ENCODE results near the gene ACOXL.

The ACOXL gene

DNA sequence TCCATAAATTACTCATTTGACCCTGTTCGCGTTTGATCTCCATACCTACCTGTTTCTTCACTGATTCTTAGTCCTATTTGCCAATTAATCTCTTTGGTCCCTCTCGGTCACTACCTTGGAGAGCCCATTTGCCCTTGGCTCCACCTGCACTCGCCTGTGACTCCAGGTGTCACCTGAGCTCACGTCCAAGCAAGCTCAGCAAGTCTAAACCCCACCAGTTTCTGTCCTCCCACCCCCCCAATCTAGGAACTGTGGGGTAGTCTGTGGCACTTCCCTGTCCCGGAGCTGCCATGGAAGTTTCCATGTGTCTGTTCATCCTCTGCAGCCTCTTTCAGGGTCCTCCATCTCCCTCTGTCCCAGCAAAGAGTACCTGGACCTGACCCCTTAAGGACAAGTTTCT lies 320.2 kb downstream of the ACOXL start:
- TF ChIP-seq, protein P1, sequence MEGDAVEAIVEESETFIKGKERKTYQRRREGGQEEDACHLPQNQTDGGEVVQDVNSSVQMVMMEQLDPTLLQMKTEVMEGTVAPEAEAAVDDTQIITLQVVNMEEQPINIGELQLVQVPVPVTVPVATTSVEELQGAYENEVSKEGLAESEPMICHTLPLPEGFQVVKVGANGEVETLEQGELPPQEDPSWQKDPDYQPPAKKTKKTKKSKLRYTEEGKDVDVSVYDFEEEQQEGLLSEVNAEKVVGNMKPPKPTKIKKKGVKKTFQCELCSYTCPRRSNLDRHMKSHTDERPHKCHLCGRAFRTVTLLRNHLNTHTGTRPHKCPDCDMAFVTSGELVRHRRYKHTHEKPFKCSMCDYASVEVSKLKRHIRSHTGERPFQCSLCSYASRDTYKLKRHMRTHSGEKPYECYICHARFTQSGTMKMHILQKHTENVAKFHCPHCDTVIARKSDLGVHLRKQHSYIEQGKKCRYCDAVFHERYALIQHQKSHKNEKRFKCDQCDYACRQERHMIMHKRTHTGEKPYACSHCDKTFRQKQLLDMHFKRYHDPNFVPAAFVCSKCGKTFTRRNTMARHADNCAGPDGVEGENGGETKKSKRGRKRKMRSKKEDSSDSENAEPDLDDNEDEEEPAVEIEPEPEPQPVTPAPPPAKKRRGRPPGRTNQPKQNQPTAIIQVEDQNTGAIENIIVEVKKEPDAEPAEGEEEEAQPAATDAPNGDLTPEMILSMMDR (conservative IDR thresholded peaks at IDR 0.05; ENCODE audit: low read depth): no peak
- DNase-seq (ENCODE audit: low spot score): no peak
- no peak overlapping the region for H3K27ac ChIP-seq
- ChIA-PET CTCF (no interaction called here), POLR2A (ENCODE audit: low non-redundant PET) (no interaction called here)

DNA sequence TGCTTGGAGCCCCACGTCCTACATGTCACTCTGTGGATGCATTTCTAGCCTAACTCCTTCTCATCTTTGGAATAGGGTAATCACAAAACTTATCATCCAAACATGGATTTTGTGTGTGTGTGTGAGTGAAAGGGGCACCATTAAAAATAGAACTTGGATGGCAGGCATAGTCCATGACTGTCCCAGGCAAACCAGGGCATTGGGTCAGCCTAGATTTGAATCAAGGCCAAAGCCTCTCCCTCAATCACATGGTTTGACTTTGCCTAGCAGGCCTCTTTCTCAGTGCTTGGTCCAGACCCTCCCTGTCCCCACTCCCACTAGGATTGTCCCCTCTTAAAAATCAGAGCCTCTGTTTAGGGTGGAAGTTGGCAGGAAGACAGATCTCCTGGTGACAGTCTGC lies 320.9 kb downstream of the ACOXL start:
- POLR2A ChIA-PET (ENCODE audit: low non-redundant PET): no interaction called here
- TF ChIP-seq, protein P1 (conservative IDR thresholded peaks at IDR 0.05; ENCODE audit: low read depth): no peak
- DNase-seq (ENCODE audit: low spot score): no peak
- no peak overlapping the region for H3K27ac ChIP-seq
- CTCF ChIA-PET: no interaction called here

DNA sequence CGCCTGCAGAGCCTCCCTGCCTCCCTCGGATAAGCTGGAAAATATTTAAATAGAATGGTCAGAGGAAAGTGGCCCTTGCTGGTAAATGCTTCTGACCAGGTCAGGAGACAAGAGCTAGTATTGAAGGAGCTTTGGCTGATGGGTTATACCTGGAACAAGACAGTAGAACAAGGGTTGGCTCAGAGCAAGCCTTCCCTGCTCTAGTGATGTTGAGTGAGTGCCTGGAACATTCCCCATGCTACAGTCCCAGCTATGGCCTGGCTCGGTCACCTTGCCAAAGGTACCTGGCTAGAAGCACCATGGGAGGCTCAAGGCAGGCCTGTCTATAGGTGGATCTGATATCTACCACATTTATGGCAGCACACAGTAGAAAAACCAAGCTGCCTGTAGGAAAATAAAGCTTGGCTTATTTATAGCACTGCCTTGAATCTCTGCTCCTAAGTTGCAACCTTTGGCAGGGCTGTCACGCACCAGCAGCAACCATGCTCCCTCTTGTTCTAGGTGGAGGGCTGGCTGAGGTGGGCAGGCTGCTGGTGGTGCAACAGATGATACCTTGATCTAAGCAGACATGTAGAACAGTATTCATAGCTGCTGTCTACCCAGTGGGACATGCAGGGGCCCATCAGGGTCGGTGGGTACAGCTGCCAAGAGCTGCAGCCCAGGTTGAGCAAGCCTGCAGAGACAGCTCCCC lies 321.6 kb downstream of the ACOXL start:
- TF ChIP-seq, protein P1 (conservative IDR thresholded peaks at IDR 0.05; ENCODE audit: low read depth): no peak
- POLR2A ChIA-PET (ENCODE audit: low non-redundant PET): no interaction called here
- no peak for DNase-seq (ENCODE audit: low spot score)
- CTCF ChIA-PET: no interaction called here
- no peak overlapping the region for H3K27ac ChIP-seq

DNA sequence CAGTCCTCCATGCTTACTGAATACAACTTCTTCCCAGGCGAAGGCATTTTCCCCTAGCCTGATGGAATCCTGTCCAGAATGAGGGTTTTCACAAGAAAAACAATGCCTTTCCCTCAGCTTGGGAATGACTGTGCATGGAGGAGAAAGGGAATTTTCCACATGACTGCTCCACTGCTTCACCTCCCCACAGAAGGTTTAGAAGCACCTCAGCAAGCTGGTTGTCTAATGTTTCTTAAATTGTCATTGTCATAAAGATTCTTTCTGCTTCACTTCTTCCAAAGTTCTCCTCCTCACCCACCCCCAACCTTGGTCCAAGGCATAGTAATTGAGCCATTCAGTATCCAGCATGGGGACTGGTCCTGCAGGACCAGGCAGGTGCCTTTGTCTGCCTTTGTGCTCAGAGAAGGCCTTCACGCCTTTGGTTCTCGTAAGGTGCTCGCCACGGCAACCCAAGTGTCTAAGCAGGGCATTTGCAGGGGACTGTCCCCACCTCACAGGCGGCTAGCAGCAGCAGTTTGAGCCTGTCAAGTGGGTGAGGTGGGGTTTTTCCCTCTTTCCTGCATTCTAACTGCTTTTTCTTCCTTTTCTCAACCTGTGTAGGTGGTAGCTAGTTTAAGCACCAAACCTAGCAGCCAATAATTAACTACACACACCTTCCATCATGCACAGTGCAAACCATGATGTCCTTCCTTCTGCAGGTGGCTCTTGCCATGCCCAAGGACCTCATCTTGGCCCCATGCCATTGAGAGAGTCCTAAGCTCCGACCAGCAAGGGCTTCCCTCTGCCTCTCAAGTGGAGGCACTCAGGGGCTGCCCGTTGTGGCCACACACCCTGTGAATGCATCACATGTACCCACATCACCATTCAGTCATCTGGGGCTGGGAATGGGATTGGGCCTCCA lies 322.7 kb downstream of the ACOXL start:
- DNase-seq (ENCODE audit: low spot score): no peak
- ChIA-PET CTCF (no interaction called here), POLR2A (ENCODE audit: low non-redundant PET) (no interaction called here)
- TF ChIP-seq, protein P1 (conservative IDR thresholded peaks at IDR 0.05; ENCODE audit: low read depth): no peak
- H3K27ac ChIP-seq: no peak overlapping the region

DNA sequence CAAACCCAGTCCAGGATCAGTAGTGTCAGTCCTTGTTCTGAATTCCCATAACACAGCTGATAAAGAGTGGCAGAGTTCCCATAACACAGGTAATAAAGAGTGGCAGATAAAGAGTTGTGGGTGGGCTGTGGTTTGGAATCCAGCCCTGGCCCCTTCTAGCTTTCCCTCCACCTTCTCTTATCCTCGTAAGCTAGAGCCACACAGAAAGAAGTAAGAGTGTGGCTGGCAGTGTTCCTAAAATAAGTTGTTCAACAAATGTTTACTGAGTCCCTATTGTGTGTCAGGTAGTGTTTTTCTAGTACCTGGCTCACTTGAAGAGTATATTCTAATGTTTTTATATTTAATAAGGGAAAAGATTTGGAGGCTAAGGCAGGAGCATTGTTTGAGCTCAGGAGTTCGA lies 323.4 kb downstream of the ACOXL start:
- DNase-seq (ENCODE audit: low spot score): no peak
- CTCF ChIA-PET: interaction anchor here (0.6 kb wide), 1 partner anchor 11 kb away, joined by 3 read pairs; no protein-coding TSS in a partner anchor
- POLR2A ChIA-PET (ENCODE audit: low non-redundant PET): no interaction called here
- H3K27ac ChIP-seq: no peak overlapping the region
- TF ChIP-seq, protein P1 (conservative IDR thresholded peaks at IDR 0.05; ENCODE audit: low read depth): no peak

DNA sequence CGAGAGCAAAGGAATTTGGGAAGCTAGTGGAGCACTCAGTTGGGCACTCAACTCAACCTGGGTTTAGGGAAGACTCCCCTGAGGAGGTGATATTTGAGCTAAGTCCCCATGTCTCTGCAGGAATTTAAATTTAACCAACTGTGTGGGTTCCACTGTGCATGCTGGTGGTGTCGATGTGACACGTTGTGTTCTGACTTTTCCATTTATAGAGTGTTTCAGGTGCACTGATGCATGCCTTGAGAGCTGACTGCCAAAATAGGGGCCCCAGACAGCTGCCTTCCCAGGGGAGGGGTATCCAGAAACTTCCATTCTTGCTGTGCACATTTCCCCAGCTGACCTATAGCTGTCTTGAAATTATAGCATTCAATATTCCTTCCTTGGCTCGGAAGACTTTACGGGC lies 324.7 kb downstream of the ACOXL start:
- TF ChIP-seq, protein P1 (conservative IDR thresholded peaks at IDR 0.05; ENCODE audit: low read depth): no peak
- no peak overlapping the region for H3K27ac ChIP-seq
- no peak for DNase-seq (ENCODE audit: low spot score)
- ChIA-PET POLR2A (ENCODE audit: low non-redundant PET) (no interaction called here), CTCF (interaction anchor here (0.6 kb wide), 1 partner anchor 271 kb away, joined by 3 read pairs; no protein-coding TSS in a partner anchor)

Measured in RWPE1 (cell line).